Kidney epithelial cell (primary cell): ENCODE data around the gene PRRT4. TPM values are rescaled to one million over a fixed set of nuclear protein-coding genes. Genes with fewer than 3 reads are reported as not detected.

Source experiments
- DNase-seq: peaks from one replicate; pipeline ENCODE4 v3.0.0-alpha.2; 2010; ENCODE audit warnings: low read depth
- H3K27me3 ChIP-seq: 2 replicates; pipeline ENCODE4 v1.6.0; 2011; ENCODE audit warnings: low read length; ENCODE audit not compliant: control insufficient read depth, insufficient read depth
- H3K36me3 ChIP-seq: 2 replicates; pipeline ENCODE4 v1.5.1; 2011; ENCODE audit warnings: low read length; ENCODE audit not compliant: control insufficient read depth, insufficient read depth
- H3K4me3 ChIP-seq: 2 replicates; pipeline ENCODE4 v1.5.1; 2011; ENCODE audit warnings: low read depth, mild to moderate bottlenecking, control low read depth, low read length
- CTCF ChIP-seq: IDR thresholded peaks from 2 replicates; pipeline ENCODE4 v1.5.1; 2011; ENCODE audit warnings: mild to moderate bottlenecking, moderate library complexity, low read length, control low read depth, inconsistent platforms; ENCODE audit not compliant: insufficient read depth, poor library complexity, severe bottlenecking
- total RNA-seq: library from RNA; depleted of rRNA; stranded (reverse); fragments of >200 nt; gene quantifications from 2 replicates; pipeline ENCODE4 v1.2.3, GENCODE V29; 2015

PRRT4 gene
- total RNA-seq, 1 donor from 2014 or later = not detected

GRCh38 chr7:128398841-128399135, 37.3 kb upstream of the PRRT4 start:
- TF ChIP-seq CTCF = no peak
- peaks cover 1% of the 10 kb centered on the region for H3K36me3 ChIP-seq
- no peak overlapping the region for H3K4me3 ChIP-seq
- no peaks in the 10 kb centered on the region for H3K27me3 ChIP-seq
- no peak for DNase-seq

- TF ChIP-seq CTCF = peak; percentile 97
- H3K4me3 ChIP-seq = no peak overlapping the region
- H3K36me3 ChIP-seq = peaks cover 1% of the 10 kb centered on the region
- H3K27me3 ChIP-seq = no peaks in the 10 kb centered on the region
- no peak for DNase-seq
These were observed 36.7 kb upstream of the PRRT4 start for GRCh38 chr7:128398016-128398840.

GRCh38 chr7:128396357-128396756, 34.9 kb upstream of the PRRT4 start:
- H3K27me3 ChIP-seq = no peaks in the 10 kb centered on the region
- no peak for TF ChIP-seq CTCF
- no peak for DNase-seq
- peaks cover 3% of the 10 kb centered on the region for H3K36me3 ChIP-seq
- no peak overlapping the region for H3K4me3 ChIP-seq

GRCh38 chr7:128395748-128396147, 34.3 kb upstream of the PRRT4 start:
- H3K4me3 ChIP-seq = no peak overlapping the region
- no peak for DNase-seq
- no peaks in the 10 kb centered on the region for H3K27me3 ChIP-seq
- TF ChIP-seq CTCF = no peak
- H3K36me3 ChIP-seq = peaks cover 3% of the 10 kb centered on the region

GRCh38 chr7:128394904-128395496, 33.5 kb upstream of the PRRT4 start:
- no peak for DNase-seq
- Histone ChIP-seq H3K27me3 (no peaks in the 10 kb centered on the region), H3K4me3 (no peak overlapping the region), H3K36me3 (peaks cover 1% of the 10 kb centered on the region)
- TF ChIP-seq CTCF = no peak
